Neural cell (in vitro differentiated cells): Measurements from ENCODE around the gene RRN3.

Experiments used
- CTCF ChIP-seq: fragments of 450-650 bp; IDR thresholded peaks from 2 replicates; pipeline ENCODE4 v1.5.1; 2014; ENCODE audit warnings: antibody characterized with exemption, mild to moderate bottlenecking, moderate library complexity; ENCODE audit not compliant: poor library complexity, severe bottlenecking
- EP300 ChIP-seq: fragments of 450-650 bp; conservative IDR thresholded peaks from 2 replicates; pipeline ENCODE4 v1.6.1; 2014; ENCODE audit warnings: antibody characterized with exemption, mild to moderate bottlenecking, moderate library complexity; ENCODE audit not compliant: poor library complexity, severe bottlenecking
- EZH2 ChIP-seq: fragments of 200-600, 300-800 bp; shearing (Covaris generic), sonication (generic); IDR thresholded peaks from 2 replicates; pipeline ENCODE4 v1.6.1; 2014; ENCODE audit warnings: antibody characterized with exemption, low read length, borderline replicate concordance, mild to moderate bottlenecking; ENCODE audit not compliant: insufficient read depth, poor library complexity, severe bottlenecking
- MXI1 ChIP-seq: fragments of 450-650 bp; conservative IDR thresholded peaks from 2 replicates; pipeline ENCODE4 v1.6.1; 2014; ENCODE audit warnings: antibody characterized with exemption, mild to moderate bottlenecking; ENCODE audit not compliant: poor library complexity, severe bottlenecking
- POLR2AphosphoS5 ChIP-seq: IDR thresholded peaks from 2 replicates; pipeline ENCODE4 v1.6.1; 2012
- RAD21 ChIP-seq: fragments of 450-650 bp; conservative IDR thresholded peaks from 2 replicates; pipeline ENCODE4 v1.6.1; 2014; ENCODE audit warnings: antibody characterized with exemption, mild to moderate bottlenecking, moderate library complexity
- REST ChIP-seq: IDR thresholded peaks from 2 replicates; pipeline ENCODE4 v1.6.1; 2012; ENCODE audit warnings: borderline replicate concordance
- SMC3 ChIP-seq: fragments of 450-650 bp; conservative IDR thresholded peaks from 2 replicates; pipeline ENCODE4 v1.6.1; 2014; ENCODE audit warnings: antibody characterized with exemption, mild to moderate bottlenecking, moderate library complexity; ENCODE audit not compliant: poor library complexity

GRCh38 chr16:15053904-15054303, 40.2 kb downstream of the RRN3 start:
- TF ChIP-seq CTCF (no peak), POLR2AphosphoS5 (no peak), RAD21 (no peak), EZH2 (no peak), REST (no peak), EP300 (no peak), MXI1 (no peak), SMC3 (no peak)
